Measurements from ENCODE around the gene ESYT3.

Gene ESYT3

DNA sequence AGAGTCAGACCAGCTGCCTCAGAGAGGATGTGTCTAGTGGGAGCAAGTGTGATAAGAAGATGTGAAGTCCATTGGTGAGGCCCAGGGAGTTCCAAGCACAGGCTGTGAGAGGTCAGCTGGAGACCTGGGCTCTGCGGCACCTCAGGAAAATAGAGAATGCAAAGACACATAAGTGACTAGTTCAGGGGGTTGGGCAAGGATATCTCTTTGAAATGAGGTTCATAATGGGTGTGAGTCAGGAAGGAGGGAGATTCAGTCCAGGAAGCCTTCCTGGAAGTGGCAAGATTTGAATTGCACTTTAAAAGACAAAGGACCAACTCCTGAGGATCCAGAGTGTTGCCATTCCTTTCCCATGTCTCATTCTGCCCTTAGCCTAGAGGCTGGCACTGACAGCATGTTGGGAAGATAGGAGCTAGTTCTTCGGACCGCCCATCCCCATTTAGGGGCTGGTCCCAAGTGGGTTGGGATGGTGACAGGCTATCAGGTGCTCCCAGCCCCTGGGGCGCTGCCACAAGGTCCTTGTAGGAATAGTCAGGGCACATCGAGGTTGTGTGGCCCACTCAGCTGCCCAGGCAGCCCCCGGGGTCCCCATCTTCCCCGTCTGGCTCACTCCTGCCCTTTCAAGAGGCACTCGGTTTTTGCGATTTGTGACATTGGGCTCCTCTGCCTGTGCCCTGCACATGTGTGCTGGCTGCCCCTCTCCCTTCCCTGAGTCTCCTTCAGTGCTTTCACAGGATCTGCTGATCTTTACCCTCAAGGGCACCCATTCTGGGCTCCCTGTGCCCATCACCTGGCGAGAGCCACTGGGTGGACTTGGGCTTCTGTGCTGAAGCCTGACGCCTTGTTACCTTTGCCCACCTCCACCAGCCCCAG, 23.7 kb downstream of the ESYT3 start:
- TF ChIP-seq, protein P1, sequence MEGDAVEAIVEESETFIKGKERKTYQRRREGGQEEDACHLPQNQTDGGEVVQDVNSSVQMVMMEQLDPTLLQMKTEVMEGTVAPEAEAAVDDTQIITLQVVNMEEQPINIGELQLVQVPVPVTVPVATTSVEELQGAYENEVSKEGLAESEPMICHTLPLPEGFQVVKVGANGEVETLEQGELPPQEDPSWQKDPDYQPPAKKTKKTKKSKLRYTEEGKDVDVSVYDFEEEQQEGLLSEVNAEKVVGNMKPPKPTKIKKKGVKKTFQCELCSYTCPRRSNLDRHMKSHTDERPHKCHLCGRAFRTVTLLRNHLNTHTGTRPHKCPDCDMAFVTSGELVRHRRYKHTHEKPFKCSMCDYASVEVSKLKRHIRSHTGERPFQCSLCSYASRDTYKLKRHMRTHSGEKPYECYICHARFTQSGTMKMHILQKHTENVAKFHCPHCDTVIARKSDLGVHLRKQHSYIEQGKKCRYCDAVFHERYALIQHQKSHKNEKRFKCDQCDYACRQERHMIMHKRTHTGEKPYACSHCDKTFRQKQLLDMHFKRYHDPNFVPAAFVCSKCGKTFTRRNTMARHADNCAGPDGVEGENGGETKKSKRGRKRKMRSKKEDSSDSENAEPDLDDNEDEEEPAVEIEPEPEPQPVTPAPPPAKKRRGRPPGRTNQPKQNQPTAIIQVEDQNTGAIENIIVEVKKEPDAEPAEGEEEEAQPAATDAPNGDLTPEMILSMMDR (IDR thresholded peaks at IDR 0.05; ENCODE audit: low read depth, low read length), result no peak
- no peak for DNase-seq (ENCODE audit: extremely low read depth, low read depth)

DNA sequence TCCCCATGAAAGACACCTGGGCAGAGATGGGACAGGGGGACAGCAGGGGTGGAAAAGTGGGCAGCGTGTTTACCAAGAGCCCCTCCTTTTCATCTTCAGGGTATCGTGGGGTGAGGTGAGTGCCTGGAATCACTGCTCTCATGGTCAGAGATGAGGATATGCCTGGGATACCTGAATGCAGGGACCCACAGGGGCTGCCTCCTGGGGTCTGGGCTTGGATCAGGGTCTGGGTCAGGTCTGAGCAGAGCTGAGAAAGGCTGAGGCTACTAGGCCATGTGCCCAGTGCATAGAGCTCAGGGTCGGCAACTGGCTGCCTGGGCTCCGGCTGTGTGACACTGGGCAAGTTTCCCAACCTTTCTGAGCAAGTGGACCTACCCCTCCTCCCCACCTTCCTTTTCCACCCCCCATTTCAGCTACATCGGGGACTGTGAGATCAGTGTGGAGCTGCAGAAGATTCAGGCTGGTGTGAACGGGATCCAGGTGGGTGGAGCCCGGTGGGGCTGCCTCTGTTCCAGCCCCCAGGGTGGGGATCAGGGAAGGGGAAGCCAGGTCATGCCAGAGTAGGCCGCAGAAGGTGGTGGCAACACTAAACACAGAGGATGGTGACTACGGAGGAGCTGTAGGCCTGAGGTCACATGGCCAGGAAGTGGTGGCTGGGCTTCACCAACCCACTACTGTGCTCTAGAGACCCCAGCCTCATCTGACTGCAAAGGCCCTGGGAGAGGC, 24.5 kb downstream of the ESYT3 start:
- DNase-seq (ENCODE audit: extremely low read depth, low read depth), result no peak
- TF ChIP-seq, protein P1 (IDR thresholded peaks at IDR 0.05; ENCODE audit: low read depth, low read length), result no peak

DNA sequence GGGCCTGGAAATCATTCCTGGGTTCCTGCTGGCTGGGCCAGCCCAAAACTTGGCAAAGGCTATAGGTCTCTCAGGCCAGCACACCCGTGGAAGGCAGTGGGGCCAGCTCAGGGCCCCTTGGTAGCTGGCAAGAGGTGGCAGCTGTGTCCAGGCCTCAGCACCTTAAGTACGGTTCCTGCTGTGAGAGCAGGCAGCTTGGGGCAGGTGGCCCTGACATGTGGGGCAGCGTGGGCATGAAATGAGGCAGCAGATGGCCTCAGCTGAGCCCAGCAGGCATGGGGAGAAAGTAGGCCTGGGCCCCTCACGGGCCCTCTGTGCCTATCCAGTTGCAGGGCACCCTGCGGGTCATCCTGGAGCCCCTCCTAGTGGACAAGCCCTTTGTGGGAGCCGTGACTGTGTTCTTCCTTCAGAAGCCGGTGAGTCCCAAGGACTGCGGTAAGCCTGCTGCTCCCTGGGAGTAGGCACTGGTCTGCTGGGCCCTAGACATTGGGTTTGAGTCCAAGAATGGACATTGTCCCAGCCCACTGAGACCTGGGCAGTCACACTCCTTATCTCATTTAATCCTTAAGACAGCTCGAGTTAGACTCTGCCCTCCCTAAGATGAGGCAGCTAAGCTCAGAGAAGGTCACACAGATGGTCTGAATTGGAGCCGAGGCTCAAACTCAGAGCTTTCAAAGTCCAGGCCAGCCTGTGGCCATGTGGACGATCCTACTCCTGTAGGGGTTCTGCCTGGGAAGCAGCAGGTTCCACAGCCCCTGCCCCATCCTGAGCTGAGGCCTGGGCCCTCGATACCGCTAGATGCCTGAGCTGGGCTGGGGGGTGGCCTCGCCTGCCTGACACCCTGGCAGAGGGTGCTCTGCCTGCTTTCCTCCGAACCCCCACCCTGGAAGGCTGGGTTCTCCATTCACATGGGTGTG, 25.5 kb downstream of the ESYT3 start:
- DNase-seq (ENCODE audit: extremely low read depth, low read depth), result no peak

DNA sequence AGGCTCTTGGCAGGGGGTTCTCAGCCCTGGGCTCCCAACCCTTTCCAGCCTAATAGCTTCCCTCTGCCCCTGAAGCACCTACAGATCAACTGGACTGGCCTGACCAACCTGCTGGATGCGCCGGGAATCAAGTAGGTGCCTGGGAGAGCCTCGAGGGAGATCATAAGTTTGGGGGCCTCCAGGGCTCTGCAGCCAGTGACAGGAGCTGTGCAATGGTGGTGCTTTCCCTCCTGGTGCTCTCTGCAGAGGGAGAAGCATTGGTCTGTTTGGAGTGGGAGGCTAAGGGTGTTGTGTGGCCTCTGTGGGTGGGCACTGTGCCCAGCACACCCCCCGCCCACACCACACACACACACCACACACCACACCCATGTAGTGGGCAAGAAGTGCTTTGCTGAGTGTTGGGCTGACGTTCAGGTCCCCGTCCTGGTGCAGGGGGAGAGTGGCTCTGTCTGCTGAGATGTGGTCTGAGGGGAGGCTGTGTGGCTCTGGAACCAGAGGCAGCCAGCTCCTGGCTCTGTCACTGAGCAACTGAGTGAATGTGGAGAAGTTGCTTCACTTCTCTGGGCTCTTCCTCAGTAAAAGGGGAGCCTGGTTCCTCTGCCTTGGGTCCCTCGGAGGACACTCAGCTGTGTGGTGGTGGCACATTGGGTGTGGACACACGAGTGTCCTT, 26.3 kb downstream of the ESYT3 start:
- DNase-seq (ENCODE audit: extremely low read depth, low read depth), result no peak
- TF ChIP-seq, protein P1 (IDR thresholded peaks at IDR 0.05; ENCODE audit: low read depth, low read length), result no peak

More for the DNA sequence above, 25.5 kb downstream of the ESYT3 start:
- TF ChIP-seq, protein P1 (IDR thresholded peaks at IDR 0.05; ENCODE audit: low read depth, low read length), result no peak

DNA sequence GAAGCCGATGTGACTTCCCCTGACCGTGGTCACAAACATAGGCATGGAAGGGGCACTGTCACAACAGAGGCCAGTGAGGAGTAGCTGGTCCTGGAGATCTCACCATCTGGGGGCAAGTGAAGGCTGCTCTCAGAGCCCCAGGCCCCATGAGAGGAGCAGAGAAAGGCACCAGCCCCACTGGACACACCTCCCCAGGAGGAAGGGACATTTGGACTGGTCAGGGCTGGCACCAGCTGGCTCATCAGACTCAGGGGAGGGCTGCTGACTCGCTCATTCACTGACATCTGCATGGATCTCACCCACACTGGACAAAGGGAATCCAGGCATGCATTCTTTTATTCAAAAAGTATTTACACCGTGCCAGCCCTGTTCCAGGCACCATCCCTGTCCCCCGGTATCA, 26.8 kb downstream of the ESYT3 start:
- no peak for DNase-seq (ENCODE audit: extremely low read depth, low read depth)

DNA sequence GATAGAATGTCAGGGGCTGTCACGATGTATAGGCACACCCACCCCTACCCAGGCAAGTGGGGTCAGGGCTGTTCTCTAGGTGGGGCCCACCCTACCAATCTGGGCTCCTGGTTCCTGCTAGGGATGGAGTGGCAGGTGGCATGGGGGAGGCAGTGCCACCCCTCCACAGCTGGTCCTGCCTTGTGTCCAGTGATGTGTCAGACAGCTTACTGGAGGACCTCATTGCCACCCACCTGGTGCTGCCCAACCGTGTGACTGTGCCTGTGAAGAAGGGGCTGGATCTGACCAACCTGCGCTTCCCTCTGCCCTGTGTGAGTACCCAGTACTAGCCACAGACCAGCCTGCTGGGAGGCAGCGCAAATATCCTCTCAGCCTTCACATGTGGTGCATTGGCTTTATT, 27.5 kb downstream of the ESYT3 start:
- TF ChIP-seq, protein P1 (IDR thresholded peaks at IDR 0.05; ENCODE audit: low read depth, low read length), result no peak
- no peak for DNase-seq (ENCODE audit: extremely low read depth, low read depth)

More for the DNA sequence above, 26.8 kb downstream of the ESYT3 start:
- TF ChIP-seq, protein P1 (IDR thresholded peaks at IDR 0.05; ENCODE audit: low read depth, low read length), result no peak
